Stimulated activated naive B cell treated with anti-CD40 and anti-IgM and Interleukin-4, amounts not matched to agents 10 μg/mL and 1 μg/mL and 100 μg/mL, for 72 hours (primary cell): ENCODE measurements around the gene RAB3D.

Source experiments
- ATAC-seq, 2 donors: fragments of 150-1000 bp; cut with Tn5 transposase; replicated peaks; 2 replicates each; pipeline ENCODE4 v1.10.0; 2021; ENCODE audit warnings: moderate library complexity in 1 of 2
- DNase-seq: peaks from one replicate; pipeline ENCODE4 v3.0.0; 2021
- H3K27ac Mint-ChIP-seq: one replicate; pipeline ENCODE4 v1.8.0; 2022; ENCODE audit warnings: mild to moderate bottlenecking, mixed read lengths
- H3K27me3 Mint-ChIP-seq, 2 donors: one replicate each; pipeline ENCODE4 v1.8.0; 2022; ENCODE audit warnings: mixed read lengths in 2 of 2
- H3K36me3 Mint-ChIP-seq, 2 donors: one replicate each; pipeline ENCODE4 v1.8.0; 2022; ENCODE audit warnings: mixed read lengths in 2 of 2, mild to moderate bottlenecking in 1 of 2
- H3K4me1 Mint-ChIP-seq, 2 donors: one replicate each; pipeline ENCODE4 v1.8.0; 2022; ENCODE audit warnings: mixed read lengths in 2 of 2, mild to moderate bottlenecking in 1 of 2
- H3K4me3 Mint-ChIP-seq, 2 donors: one replicate each; pipeline ENCODE4 v1.8.0; 2022; ENCODE audit warnings: mild to moderate bottlenecking in 2 of 2, mixed read lengths in 2 of 2, moderate library complexity in 1 of 2
- H3K9me3 Mint-ChIP-seq, 2 donors: one replicate each; pipeline ENCODE4 v1.8.0; 2022; ENCODE audit warnings: mixed read lengths in 2 of 2, mild to moderate bottlenecking in 1 of 2

RAB3D gene

GRCh38 chr19:11286312-11286974 is 53.0 kb downstream of the RAB3D start:
- DNase-seq (no peak), ATAC-seq (no peak)
- Mint-ChIP-seq H3K9me3 (no peaks in the 10 kb centered on the region), H3K27me3 (peaks cover 17 to 40% of the 10 kb centered on the region in 2 donors), H3K4me3 (no peak overlapping the region), H3K27ac (no peak overlapping the region), H3K4me1 (no peaks in the 10 kb centered on the region), H3K36me3 (no peaks in the 10 kb centered on the region)

- DNase-seq, result no peak
- Mint-ChIP-seq H3K27me3 (peaks cover 21 to 46% of the 10 kb centered on the region in 2 donors), H3K9me3 (peaks cover 0 to 2% of the 10 kb centered on the region in 2 donors), H3K27ac (no peak overlapping the region), H3K36me3 (peaks cover 2 to 3% of the 10 kb centered on the region in 2 donors), H3K4me1 (peaks cover 3 to 4% of the 10 kb centered on the region in 2 donors), H3K4me3 (no peak overlapping the region)
- ATAC-seq, result no peak
Observed at GRCh38 chr19:11284515-11284914, 54.9 kb downstream of the RAB3D start.

GRCh38 chr19:11281356-11282049 is 58.0 kb downstream of the RAB3D start:
- no peak for ATAC-seq

GRCh38 chr19:11279505-11280236 is 59.8 kb downstream of the RAB3D start:
- no peak for DNase-seq

More at GRCh38 chr19:11281356-11282049, 58.0 kb downstream of the RAB3D start:
- no peak overlapping the region for H3K4me3 Mint-ChIP-seq
- peaks cover 24 to 49% of the 10 kb centered on the region in 2 donors for H3K27me3 Mint-ChIP-seq
- peaks cover 3 to 4% of the 10 kb centered on the region in 2 donors for H3K36me3 Mint-ChIP-seq
- H3K9me3 Mint-ChIP-seq, result peaks cover 0 to 8% of the 10 kb centered on the region in 2 donors
- H3K4me1 Mint-ChIP-seq, result peaks cover 5 to 8% of the 10 kb centered on the region in 2 donors
- H3K27ac Mint-ChIP-seq, result no peak overlapping the region
- DNase-seq, result no peak

GRCh38 chr19:11278670-11279069 is 60.8 kb downstream of the RAB3D start:
- Mint-ChIP-seq H3K27ac (no peak overlapping the region), H3K4me3 (no peak overlapping the region), H3K27me3 (peaks cover 34 to 47% of the 10 kb centered on the region in 2 donors), H3K4me1 (peaks cover 5 to 8% of the 10 kb centered on the region in 2 donors), H3K36me3 (peaks cover 3 to 4% of the 10 kb centered on the region in 2 donors), H3K9me3 (peaks cover 0 to 8% of the 10 kb centered on the region in 2 donors)
- DNase-seq (no peak), ATAC-seq (no peak)

More at GRCh38 chr19:11279505-11280236, 59.8 kb downstream of the RAB3D start:
- Mint-ChIP-seq H3K27ac (no peak overlapping the region), H3K36me3 (peaks cover 3 to 4% of the 10 kb centered on the region in 2 donors), H3K4me1 (peaks cover 5 to 8% of the 10 kb centered on the region in 2 donors), H3K4me3 (peak overlapping the region; percentile 30 to 39), H3K9me3 (peaks cover 0 to 8% of the 10 kb centered on the region in 2 donors), H3K27me3 (peaks cover 29 to 50% of the 10 kb centered on the region in 2 donors)
- peak; percentile 58 to 76 for ATAC-seq

- H3K9me3 Mint-ChIP-seq, result peaks cover 0 to 6% of the 10 kb centered on the region in 2 donors
- H3K4me3 Mint-ChIP-seq, result no peak overlapping the region
- peaks cover 4 to 5% of the 10 kb centered on the region in 2 donors for H3K4me1 Mint-ChIP-seq
- ATAC-seq (no peak), DNase-seq (no peak)
- peaks cover 30 to 33% of the 10 kb centered on the region in 2 donors for H3K27me3 Mint-ChIP-seq
- peaks cover under 1 to 3% of the 10 kb centered on the region in 2 donors for H3K36me3 Mint-ChIP-seq
- H3K27ac Mint-ChIP-seq, result no peak overlapping the region
Observed at GRCh38 chr19:11274533-11275086, 64.8 kb downstream of the RAB3D start.

- Mint-ChIP-seq H3K27me3 (peaks cover 30 to 32% of the 10 kb centered on the region in 2 donors), H3K9me3 (peaks cover 0 to 6% of the 10 kb centered on the region in 2 donors), H3K4me1 (peaks cover 0 to 3% of the 10 kb centered on the region in 2 donors), H3K36me3 (peaks cover 0 to 2% of the 10 kb centered on the region in 2 donors), H3K27ac (no peak overlapping the region), H3K4me3 (no peak overlapping the region)
- ATAC-seq, result no peak
- DNase-seq, result no peak
Observed at GRCh38 chr19:11273989-11274388, 65.5 kb downstream of the RAB3D start.

- DNase-seq, result no peak
- Mint-ChIP-seq H3K4me3 (no peak overlapping the region), H3K27me3 (peaks cover 35 to 36% of the 10 kb centered on the region in 2 donors), H3K9me3 (peaks cover 0 to 6% of the 10 kb centered on the region in 2 donors), H3K36me3 (peaks cover 0 to 2% of the 10 kb centered on the region in 2 donors), H3K4me1 (peaks cover 0 to 3% of the 10 kb centered on the region in 2 donors), H3K27ac (no peak overlapping the region)
- no peak for ATAC-seq
Observed at GRCh38 chr19:11273296-11273695, 66.2 kb downstream of the RAB3D start.
